Coronary artery (tissue), 2 donors: ENCODE data around the gene PON2.

Experiments
- DNase-seq: peaks from one replicate; pipeline ENCODE4 v3.0.0-alpha.2; 2017; ENCODE audit warnings: low spot score
- H3K27ac ChIP-seq, 2 donors: fragments of 200-600 bp; sonication (generic); one replicate each; pipeline ENCODE4 v1.5.1; 2016 to 2019
- H3K4me3 ChIP-seq: fragments of 200-600 bp; sonication (generic); 2 replicates; pipeline ENCODE4 v1.5.1; 2016; ENCODE audit warnings: mild to moderate bottlenecking, moderate library complexity
- CTCF ChIP-seq: fragments of 200-600 bp; sonication (generic); IDR thresholded peaks from one replicate; pipeline ENCODE4 v1.5.1; 2019; ENCODE audit warnings: antibody characterized with exemption

The PON2 gene

GRCh38 chr7:95434557-95435421 is at the start of gene PON2:
Gene PON2, minus strand, starts transcription at chr7:95435028. Its CDS starts 77 bp downstream, at chr7:95434951.
- no peak for TF ChIP-seq CTCF
- Histone ChIP-seq H3K27ac (peak within 1 kb of the TSS; percentile 89 to 95), H3K4me3 (peak within 1 kb of the TSS; percentile 93)
- DNase-seq: peak; percentile 84

GRCh38 chr7:95482424-95482823 is 47.6 kb upstream of the PON2 start:
- TF ChIP-seq CTCF: no peak
- no peak overlapping the region for H3K27ac ChIP-seq
- no peak overlapping the region for H3K4me3 ChIP-seq
- no peak for DNase-seq

- TF ChIP-seq CTCF: no peak
- no peak overlapping the region for H3K27ac ChIP-seq
- no peak for DNase-seq
- no peak overlapping the region for H3K4me3 ChIP-seq
Observed at GRCh38 chr7:95481271-95482165, 46.7 kb upstream of the PON2 start.

GRCh38 chr7:95479992-95480624 is 45.3 kb upstream of the PON2 start:
- no peak for TF ChIP-seq CTCF
- no peak overlapping the region for H3K27ac ChIP-seq
- no peak for DNase-seq
- no peak overlapping the region for H3K4me3 ChIP-seq

- H3K4me3 ChIP-seq: peak overlapping the region; percentile 53
- no peak for DNase-seq
- peak; percentile 13 for TF ChIP-seq CTCF
- no peak overlapping the region for H3K27ac ChIP-seq
Observed at GRCh38 chr7:95478272-95479037, 43.6 kb upstream of the PON2 start.

GRCh38 chr7:95476904-95477594 is 42.2 kb upstream of the PON2 start:
- no peak overlapping the region for H3K27ac ChIP-seq
- peak; percentile 34 for TF ChIP-seq CTCF
- peak overlapping the region; percentile 15 for H3K4me3 ChIP-seq
- DNase-seq: no peak
